ENCODE measurements around the gene CYSRT1. TPM values are rescaled to one million over a fixed set of nuclear protein-coding genes. Genes with fewer than 3 reads are reported as not detected.

CYSRT1 gene
- total and polyA plus RNA-seq, 2 donors (not counting 1 experiment from before 2014, with no cell fraction given) = 0.22 to 0.51 TPM

- 66% methylated on average over 27 of the region's 31 CpGs for WGBS (ENCODE audit: insufficient coverage)
- Histone ChIP-seq H3K27me3 (replicated peaks in 1 of 4; ENCODE audit: control extremely low read depth in 1 of 4, control insufficient read depth in 3 of 4, insufficient read depth in 4 of 4, low read length in 3 of 4) (peaks cover 0 to 38% (median 2%) of the 10 kb centered on the region in 4 experiments), H3K9ac (ENCODE audit: low read length) (no peak overlapping the region), H4K20me1 (ENCODE audit: control insufficient read depth, insufficient read depth, low read length, poor library complexity, severe bottlenecking) (no peaks in the 10 kb centered on the region), H3K4me1 (ENCODE audit: control insufficient read depth in 2 of 2, insufficient read depth in 2 of 2, low read length in 2 of 2) (peaks cover 14 to 20% of the 10 kb centered on the region in 2 donors), H3K36me3 (replicated peaks in 1 of 2; ENCODE audit: control extremely low read depth in 1 of 2, control insufficient read depth in 1 of 2, extremely low read depth in 1 of 2, insufficient read depth in 2 of 2, low read length in 1 of 2) (no peaks in the 10 kb centered on the region), H3K9me3 (ENCODE audit: control extremely low read depth in 1 of 3, control insufficient read depth in 2 of 3, insufficient read depth in 1 of 3, low read length in 2 of 3) (no peaks in the 10 kb centered on the region), H3K79me2 (ENCODE audit: control insufficient read depth, insufficient read depth, low read length) (no peaks in the 10 kb centered on the region), H3K27ac (ENCODE audit: low read length in 2 of 2) (no peak overlapping the region), H3K4me2 (replicated peaks; ENCODE audit: low read depth, low read length, poor library complexity, severe bottlenecking) (no peak overlapping the region), H2AFZ (ENCODE audit: insufficient read depth, low read depth, low read length, poor library complexity, severe bottlenecking) (no peak overlapping the region), H3K4me3 (ENCODE audit: control extremely low read depth in 1 of 5, extremely low read depth in 1 of 5, insufficient read depth in 1 of 5, low read depth in 2 of 5, low read length in 4 of 5) (no peak overlapping the region)
- TF ChIP-seq, protein P1, sequence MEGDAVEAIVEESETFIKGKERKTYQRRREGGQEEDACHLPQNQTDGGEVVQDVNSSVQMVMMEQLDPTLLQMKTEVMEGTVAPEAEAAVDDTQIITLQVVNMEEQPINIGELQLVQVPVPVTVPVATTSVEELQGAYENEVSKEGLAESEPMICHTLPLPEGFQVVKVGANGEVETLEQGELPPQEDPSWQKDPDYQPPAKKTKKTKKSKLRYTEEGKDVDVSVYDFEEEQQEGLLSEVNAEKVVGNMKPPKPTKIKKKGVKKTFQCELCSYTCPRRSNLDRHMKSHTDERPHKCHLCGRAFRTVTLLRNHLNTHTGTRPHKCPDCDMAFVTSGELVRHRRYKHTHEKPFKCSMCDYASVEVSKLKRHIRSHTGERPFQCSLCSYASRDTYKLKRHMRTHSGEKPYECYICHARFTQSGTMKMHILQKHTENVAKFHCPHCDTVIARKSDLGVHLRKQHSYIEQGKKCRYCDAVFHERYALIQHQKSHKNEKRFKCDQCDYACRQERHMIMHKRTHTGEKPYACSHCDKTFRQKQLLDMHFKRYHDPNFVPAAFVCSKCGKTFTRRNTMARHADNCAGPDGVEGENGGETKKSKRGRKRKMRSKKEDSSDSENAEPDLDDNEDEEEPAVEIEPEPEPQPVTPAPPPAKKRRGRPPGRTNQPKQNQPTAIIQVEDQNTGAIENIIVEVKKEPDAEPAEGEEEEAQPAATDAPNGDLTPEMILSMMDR (IDR thresholded peaks at IDR 0.05) = no peak
- no peak for TF ChIP-seq EZH2 (IDR thresholded peaks at IDR 0.05; ENCODE audit: borderline replicate concordance, insufficient read depth, low read depth, low read length, poor library complexity, severe bottlenecking)
- ATAC-seq (ENCODE audit: low read depth) = no peak
- no peak for DNase-seq
- ChIA-PET CTCF (interaction anchor here (0.9 to 1.2 kb wide), 2 partner anchors 112 to 134 kb away, joined by 3 to 4 read pairs; no protein-coding TSS in a partner anchor), POLR2A (no interaction called here)
- Mint-ChIP-seq H3K4me1 (peaks cover 13% of the 10 kb centered on the region), H3K27me3 (peaks cover 4% of the 10 kb centered on the region), H3K4me3 (no peak overlapping the region), H3K9me3 (ENCODE audit: insufficient read depth) (no peaks in the 10 kb centered on the region), H3K27ac (no peak overlapping the region)
- intact Hi-C loops (cut with micrococcal nuclease) = no loop called here
Measured at GRCh38 chr9:137229903-137230704, 5.1 kb downstream of the CYSRT1 start.
